ENCODE results near the gene TRIM63.
A peak's percentile ranks its signal among the peaks of the same experiment; 100 is the strongest.
"Not testable (repeated sequence)": the region's sequence is repeated elsewhere in the genome, so short reads cannot be mapped to it uniquely, and the experiment has no call there.

The TRIM63 gene

DNA sequence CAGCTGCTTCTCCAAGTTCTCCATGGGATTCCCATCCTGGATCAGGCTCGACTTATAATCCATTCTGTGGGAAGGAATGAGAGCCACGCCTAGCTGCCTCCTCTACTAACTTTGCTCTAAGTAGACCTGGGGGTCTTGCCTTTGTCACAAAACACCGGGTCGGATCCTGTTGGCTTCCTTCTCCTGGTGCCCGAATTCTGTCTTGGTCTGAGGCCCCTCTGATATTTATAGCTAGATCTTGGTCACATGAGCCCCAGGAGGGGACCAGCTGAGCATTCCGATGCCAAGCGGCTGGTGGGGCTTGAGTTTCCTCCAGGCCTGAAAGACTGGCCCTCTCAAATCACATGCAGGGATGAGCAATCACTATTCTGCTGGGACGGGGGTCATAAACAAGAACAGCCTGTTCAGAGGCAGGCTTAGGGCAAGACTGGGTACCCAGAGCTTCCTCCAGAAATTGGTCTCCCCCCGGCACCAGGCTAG lies at the start of gene TRIM63:
TSS of gene TRIM63 (minus strand) at position 199 of the 480 bp plus-strand sequence. CDS start at position 63, 136 bp downstream.
- no peak for DNase-seq

DNA sequence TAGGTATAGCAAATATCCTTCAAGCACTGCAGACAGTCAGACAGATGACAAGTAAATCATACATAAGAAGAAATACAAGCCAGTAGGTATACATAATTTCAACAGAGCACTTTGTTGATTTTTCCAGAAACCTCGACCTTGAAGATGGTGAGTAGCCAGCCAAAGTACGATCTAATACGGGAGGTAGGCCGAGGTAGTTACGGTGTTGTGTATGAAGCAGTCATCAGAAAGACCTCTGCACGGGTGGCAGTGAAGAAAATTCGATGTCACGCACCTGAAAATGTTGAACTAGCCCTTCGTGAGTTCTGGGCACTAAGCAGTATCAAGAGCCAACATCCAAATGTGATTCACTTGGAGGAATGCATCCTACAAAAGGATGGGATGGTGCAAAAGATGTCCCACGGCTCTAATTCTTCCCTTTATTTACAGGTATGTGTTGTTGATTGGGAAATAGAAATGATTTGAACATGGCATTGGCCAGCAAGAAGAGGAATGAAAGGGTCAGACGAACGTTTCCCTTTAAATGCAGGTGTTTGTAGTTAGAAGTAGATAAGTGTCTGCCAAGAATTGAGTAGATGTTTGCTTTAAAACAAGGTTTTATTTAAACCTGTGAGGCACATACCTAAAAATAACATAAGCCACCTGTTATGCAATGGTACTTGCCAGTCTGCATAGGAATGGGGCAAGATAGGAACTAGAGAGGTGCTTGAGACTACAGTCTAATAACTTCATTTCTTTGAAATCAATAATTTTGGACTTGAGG lies 46.9 kb upstream of the TRIM63 start:
- no peak for DNase-seq

DNA sequence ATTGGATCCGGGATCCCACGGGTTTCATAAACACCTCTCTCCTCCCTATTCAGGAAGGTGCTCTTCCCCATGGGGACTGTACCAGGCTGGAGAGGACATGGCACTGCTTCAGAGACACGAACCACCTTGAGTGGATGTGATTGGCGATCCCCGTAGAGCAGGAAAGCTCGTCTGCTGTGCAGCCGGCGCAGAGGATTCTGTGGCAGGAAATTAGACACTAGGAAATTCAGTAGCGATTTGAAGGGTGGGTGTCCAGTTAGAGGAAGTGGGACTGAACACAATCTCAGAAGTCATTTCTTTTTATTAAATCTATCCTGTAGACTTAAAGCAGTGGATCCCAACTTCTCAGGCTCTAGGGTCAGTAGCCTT lies 45.0 kb upstream of the TRIM63 start:
- DNase-seq: peak; percentile 31 to 37

DNA sequence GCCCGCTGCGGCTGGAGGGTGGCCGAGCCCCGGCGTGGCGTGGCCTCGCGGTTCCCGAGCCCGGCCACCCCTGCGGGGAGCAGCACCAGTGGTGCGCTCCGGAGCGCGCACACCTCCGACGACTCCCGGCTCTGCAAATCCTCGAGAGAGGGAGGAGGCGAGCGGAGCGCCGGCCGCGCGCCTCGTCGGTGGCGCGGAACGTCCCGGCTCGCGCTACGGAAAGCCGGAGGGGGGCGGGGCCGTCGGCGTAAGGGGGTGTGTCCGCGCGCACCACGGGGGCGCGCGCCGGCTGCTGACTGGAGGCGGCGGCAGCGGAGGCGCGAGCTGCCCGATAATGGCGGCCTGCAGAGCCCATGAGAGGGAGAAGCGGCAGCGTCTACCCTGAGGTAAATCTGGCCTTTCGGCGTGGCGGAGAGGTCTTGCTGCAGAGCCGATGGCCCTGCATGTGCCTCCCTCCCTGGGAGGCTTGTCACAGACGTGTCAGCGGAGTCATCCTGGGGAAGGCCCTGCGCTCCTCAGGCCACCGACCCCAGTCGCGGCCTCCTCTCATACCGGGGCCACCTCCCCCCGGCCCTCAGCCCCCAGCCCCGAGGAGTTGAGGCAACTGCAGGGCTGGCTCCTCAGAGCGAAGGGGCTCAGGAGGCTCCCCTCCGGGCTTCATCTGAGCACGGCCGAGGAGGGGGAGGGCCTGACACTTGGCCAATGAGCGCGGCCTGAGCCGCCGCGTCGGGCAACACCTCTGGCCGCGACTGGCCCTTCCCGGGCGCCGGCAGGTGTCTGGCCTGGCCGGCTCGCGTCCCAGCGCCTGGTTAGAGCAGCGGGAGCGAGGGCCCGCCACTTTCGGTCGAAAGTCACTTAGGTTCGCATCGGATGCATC lies 44.3 kb upstream of the TRIM63 start, which contains the start of gene PDIK1L:
TSS of gene PDIK1L (plus strand) at position 295 of the 877 bp plus-strand sequence. CDS start 2,485 bp downstream, outside the sequence.
- DNase-seq: peak; percentile 92 to 96

DNA sequence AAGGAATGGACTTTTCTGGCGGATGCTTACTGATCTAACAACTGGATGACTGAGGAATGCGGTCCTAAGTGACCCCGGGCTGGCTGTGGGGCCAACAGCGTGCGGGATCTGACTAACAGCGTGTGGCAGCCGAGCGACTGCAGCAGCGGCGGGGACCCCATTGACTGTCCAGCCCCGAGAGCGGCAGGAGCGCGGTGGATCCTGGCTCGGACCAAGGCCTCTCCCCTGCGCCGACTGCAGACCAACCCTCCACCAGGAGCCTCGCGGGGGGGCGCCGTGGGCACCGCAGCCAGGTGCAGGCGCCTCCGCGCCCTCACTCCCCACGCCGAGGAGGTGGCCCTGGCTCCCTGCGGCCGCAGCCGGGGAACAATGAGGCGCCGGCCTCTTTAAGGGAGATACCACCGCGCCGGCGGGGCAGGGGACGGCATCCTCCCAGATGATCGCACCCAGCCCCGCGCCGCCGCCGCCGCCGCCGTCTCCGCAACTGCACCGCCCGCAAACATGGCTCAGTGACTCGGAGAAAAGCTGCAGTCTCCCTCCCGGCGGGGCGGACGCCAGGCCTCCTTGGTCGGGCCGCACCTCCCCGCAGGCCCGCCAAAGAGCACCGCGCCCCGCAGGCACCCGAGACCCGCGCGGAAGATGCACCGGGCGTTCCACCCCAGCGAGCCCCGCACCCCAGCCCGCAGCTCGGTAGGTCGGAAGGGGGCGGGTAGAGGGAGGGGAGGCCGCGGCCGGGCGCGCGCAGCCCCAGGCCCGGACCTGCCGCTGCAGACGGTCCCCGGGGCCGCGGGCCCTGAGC lies 43.5 kb upstream of the TRIM63 start:
- DNase-seq: peak; percentile 28 to 50

DNA sequence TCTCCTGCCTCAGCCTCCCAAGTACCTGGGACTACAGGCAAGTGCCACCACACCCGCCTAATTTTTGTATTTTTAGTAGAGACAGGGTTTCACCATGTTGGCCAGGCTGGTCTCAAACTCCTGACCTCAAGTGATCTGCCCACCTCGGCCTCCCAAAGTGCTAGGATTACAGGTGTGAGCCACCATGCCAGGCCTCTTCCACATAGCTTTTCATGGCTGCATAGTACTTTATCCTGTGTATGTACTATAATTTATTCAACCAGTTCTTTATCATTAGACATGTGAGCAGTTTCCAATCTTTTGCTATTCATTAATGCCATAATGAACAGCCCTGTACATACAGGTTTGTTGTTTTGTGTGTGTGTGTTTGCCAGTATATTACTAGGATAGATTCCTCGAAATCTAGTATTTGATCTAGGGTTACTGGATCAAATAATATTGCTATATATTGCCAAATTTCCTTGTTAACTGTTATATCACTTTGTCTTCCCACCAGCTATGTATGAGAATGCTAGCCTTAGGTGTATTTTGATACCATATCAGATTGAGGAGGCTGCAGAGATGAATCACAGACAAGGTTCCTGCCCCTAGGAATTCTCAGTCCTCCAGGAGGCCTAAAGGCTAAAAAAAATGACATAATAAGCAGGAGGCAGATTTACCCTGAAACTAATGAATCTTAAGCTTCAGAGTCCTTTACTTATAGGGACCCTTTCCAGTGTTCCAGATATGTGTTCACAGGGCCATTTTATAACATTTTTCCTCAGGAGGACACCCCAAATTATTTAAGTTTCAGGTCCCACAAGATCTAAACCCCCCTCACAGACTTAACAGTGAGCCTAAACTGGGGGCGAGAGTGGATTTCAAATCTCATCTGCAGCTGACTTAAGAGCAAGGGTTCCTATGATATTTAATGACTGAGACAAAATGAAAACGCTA lies 42.1 kb upstream of the TRIM63 start:
- DNase-seq: no peak

DNA sequence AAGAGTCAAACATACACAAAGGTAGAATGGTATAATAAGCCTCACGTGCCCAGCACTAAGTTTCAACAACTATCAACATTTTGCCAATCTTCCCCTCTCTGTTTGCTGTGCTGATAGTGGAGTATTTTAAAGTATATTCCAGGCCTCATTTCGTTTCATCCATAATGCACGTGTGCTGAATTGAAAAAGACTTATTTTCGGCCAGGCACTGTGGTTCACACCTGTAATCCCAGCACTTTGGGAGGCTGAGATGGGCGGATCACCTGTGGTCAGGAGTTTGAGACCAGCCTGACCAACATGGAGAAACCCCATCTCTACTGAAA lies 37.8 kb upstream of the TRIM63 start:
- not testable (repeated sequence) for DNase-seq

DNA sequence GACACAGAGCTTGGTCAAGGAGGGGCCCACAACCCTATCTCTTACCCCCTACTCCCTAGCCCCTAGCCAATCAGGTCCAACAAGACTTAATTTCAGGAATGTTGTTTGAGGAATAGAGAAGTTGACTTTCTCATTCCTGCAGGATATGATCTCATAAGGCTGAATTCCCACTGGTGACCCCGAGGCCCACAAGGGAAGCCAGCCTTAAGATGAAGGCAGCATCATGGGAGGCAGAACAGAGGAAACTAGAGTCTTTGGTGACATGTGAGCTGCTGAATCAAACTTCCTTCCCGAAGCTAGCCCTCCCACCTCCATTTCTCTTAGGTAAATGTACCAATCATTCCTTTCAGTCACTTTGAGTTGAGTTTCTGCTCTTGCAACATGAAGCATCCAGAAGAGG lies 35.1 kb upstream of the TRIM63 start:
- no peak for DNase-seq

DNA sequence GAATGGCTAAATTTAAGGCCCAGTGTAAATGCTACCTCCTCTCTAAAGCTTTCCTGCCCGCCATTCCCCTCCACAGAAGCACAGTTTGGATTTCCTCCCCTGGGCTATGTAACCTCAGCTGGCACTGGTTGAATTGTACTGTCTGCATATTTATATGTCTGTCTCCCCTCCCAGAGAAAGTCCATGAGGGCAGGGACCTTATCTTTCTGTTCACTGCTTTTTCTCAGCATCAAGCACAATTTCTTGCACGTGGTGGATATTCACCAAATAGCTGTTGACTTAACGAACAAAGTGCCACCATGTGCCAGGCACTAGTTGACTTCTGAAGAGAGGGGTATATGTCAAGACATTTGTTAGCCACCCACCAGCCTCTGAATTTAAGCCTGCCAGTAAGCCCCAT lies 34.7 kb upstream of the TRIM63 start:
- no peak for DNase-seq

DNA sequence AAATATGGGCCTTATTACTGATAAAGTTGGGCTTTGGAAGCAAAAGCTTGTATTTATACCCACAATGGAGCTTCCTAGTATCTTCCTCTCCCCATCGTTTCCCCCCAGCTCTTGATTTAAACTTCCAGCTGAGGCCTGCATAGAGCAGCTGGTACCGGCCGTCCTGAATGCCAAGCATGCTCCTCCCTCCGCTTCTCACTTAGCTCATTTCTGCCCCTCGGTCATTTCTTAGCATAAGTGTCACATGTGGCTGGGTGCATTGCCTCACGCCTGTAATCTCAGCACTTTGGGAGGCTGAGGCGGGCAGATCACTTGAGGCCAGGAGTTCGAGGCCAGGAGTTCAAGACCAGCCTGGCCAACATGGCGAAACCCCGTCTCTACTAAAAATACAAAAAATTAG lies 32.8 kb upstream of the TRIM63 start:
- not testable (repeated sequence) for DNase-seq

DNA sequence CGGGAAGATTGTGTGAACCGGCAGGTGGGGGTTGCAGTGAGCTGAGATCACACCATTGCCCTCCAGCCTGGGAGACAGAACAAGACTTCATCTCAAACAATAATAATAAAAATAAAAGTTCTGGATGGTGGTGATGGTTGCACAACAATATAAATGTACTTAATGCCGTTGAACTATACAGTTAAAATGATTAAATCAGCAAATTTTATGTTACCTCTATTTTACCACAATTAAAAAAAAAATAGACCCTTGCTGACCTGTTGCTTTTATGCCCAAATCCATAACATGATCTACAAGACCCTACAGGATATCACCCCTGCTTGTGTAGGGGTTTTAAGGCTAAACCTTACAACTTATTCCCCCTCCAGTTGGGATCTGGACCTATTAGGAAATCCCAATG lies 32.4 kb upstream of the TRIM63 start:
- DNase-seq: no peak

DNA sequence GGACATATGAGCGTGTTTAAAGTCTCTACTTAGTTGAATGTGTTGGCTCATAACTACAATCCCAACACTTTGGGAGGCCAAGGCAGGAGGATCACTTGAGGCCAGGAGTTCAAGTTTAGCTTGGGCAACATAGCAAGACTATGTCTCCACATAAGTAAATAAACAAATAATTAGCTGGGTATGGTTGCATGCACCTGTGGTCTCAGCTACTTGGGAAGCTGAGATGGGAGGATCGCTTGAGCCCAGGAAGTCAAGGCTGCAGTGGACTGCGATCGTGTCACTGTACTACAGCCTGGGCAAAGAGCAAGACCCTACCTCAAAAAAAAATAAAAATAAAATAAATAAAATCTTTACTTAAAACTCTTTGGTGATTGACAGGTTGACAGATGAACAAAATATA lies 31.2 kb upstream of the TRIM63 start:
- no peak for DNase-seq

DNA sequence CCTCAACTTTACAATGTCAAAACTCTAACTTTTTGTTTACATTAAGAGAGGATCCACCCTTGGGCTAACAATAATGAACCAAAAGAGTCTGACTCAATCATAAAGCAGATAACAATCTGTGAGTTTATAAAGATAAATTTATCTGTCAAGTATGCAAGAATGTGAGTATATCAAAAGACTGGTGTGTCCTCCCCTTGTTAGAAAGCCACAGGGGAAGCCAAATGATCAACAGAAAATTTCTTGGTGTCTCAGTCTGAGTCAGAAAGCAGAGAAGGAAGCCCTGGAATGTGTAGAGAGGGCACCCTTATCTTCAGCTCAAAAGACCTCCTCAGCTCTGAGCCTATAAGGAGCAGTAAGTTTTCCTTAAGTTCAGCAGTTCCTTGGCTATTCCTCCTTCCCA lies 30.3 kb upstream of the TRIM63 start:
- no peak for DNase-seq

DNA sequence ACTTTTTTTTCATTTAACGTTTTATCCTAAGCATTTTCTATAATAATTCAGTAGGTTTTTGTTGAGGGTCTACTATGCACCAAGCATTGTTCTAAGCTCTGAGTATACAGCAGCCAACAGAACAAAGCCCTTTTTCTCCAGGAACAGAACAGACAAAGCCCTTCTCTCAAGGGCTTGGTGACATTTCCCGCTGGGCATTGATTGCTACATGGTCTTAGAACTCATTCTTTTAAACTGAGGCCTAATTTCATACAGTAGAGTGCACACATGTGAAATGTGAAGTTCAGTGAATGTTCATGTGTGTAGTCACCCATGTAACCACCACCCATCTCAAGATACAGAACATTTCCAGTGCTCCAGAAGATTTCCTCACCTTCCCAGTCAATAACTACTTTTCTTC lies 29.0 kb upstream of the TRIM63 start:
- DNase-seq: no peak

DNA sequence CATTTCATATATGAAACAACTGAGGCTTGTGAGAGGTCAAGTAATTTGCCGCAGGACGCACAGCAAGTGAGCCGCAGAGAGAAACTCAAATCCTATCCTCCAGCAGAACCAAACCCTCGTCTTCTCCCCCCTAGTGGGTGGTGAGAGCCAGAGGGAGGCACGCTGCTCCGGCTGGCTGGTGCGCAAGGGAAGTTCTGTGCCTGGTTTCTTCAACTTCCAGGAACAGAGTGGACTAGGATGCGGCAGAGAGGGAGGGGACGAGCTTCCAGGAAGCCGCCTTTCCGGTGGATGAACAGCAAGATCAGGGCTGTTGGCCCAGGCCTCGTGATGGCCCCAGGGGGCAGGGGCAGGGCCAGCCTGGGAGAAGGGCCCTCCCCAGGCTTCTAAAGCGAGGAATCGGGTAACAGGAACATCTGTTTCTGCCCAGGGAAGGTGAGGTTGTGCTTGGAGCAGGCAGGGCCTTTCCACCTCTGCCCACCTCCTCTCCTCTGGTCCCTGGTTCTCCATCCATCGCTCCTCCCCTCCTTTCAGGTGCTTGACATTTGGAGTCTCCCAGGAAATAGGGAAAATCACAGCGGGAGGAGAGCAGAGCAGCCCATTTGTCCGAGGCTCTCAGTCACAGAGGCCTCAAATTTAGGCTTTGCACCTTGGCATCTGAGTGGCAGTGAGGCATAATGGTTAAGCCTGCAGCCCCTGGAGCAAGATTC lies 27.4 kb upstream of the TRIM63 start:
- DNase-seq: no peak

DNA sequence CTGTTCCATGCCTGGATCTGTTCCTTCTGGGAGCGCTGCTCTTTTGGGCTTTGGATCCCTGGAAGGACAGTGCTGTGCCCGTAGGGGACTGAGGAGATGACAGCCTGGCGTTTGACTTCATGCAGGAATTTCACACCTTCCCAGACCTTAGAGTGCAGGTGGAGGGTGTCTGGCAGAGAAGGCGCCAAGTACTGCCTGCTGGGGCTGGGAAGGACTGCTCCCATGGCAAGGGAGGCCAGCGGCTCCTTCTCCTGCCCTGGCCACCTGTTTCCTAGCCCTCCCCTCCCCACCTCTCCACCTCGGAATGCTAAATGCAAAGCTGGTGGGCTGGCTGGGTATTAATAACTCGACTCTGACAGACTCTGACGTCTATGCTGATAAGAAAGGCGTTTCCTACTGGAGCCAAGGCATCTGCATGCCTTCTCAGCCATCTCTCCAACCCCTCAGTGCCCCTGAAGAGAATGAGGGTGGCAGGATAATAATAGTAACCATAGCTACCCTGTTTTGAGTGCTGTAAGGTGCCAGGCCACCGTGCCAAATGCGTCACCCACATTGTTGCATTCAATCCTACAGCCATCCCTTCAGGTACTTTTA lies 26.7 kb upstream of the TRIM63 start:
- no peak for DNase-seq

DNA sequence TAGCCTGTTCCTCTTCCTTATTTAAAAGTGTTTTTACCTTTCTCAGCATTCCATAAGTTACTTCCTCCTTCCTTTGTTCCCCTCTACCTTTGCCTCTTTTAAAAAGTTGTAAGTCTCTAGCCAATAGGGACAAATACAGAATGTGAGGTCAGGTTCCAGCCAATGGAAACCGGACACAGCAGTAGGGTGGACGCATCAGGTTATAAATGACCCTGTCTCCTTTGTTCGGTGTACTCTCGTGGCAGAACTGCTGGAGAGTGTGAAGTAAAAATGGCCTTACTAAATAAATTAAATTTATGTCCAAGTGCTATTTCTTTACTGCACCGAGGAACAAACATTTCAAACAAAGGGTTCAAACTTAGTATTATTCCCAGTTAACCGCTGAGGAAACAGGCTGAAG lies 26.1 kb upstream of the TRIM63 start:
- not testable (repeated sequence) for DNase-seq

DNA sequence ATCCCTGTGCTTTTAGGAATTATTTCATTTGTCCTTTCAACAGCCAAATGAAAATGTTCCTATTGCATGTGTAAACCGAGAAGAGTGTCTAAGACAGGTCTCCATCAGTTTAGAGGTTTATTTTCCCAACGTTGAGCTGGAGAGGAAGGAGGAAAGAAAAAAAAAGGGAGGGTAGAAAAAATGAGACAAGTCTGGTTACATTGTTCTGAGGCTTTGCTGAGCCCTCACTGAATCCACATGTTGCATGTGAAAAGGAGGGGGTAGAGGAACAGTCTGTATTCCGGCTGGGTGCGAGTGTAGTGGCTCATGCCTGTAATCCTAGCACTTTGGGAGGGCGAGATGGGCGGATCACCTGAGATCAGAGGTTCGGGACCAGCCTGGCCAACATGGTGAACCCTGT lies 25.0 kb upstream of the TRIM63 start:
- DNase-seq: no peak

DNA sequence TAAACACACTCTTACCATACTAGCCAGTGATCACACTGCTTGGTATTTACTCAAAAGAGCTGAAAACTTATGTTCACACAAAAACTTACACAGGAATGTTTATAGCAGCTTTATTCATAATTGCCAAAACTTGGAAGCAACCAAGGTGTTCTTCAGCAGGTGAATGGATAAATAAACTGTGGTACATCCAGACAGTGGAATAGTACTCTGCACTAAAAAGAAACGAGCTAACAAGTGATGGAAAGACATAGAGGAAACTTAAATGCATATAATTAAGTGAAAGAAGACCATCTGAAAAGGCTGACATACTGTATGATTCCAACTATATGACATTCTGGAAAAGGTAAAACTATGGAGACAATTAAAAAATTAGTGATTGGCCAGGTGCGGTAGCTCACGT lies 23.5 kb upstream of the TRIM63 start:
- DNase-seq: no peak

DNA sequence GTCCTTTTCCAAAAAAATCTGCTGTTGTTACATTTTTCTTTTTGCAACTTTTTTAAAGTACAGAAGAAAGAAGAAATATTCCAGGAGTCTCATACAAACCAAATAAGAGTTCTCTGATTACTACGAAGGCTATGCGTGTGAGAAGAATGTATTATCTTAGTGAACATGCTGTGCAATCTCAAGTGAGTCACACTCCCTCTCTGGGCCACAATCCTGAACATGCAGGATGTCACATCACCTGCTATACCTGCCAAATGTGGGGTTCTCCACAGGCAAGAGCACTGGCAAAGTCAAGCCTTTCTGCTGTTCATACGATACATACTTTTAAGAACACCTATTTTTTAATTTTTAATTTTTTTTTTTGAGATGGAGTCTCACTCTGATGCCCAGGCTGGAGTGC lies 21.7 kb upstream of the TRIM63 start:
- DNase-seq: no peak

DNA sequence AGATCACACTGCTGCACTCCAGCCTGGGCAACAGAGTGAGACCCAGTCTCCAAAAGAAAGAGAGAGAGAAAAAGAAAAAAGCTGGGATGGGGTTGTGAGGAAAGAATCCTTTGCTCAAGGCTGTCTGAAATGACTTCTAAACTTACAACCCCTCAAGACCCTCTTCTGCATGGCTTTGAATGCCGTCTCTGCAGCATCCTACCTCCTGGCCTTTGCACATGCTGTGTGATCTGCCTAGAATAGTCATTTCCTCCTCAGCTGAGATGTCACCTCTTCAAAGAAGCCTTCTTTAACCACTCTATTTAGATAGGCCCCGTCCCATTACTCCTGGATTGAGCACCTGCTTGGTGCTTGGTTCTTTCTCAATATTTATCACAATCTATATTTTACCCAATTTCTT lies 17.4 kb upstream of the TRIM63 start:
- DNase-seq: no peak
